ENCODE results near the gene SPTBN1. TPM values are rescaled to one million over a fixed set of nuclear protein-coding genes. Genes with fewer than 3 reads are reported as not detected.

SPTBN1 gene
- total RNA-seq (2021) (171 to 204 TPM (median 172 TPM) in 3 replicates), Bru-seq, nascent RNA (percentile 86 among the genes with signal in this experiment)
- long read RNA-seq, experiment 1, full-length matches to known transcripts: 45 of 586 reads
- long read RNA-seq, experiment 1, partial matches to known transcripts: 367 of 586 reads
- long read RNA-seq, experiment 1, other reads (novel, unspliced or antisense): 174 of 586 reads
- long read RNA-seq, experiment 2, transcript SPTBN1-204 (4 exons, 3,332 nt): major isoform, 10 of 142 reads
- long read RNA-seq, experiment 2, partial matches to known transcripts: 113 of 142 reads
- long read RNA-seq, experiment 2, other reads (novel, unspliced or antisense): 19 of 142 reads
- long read RNA-seq, experiment 3, partial matches to known transcripts: 6 of 7 reads
- long read RNA-seq, experiment 3, other reads (novel, unspliced or antisense): 0 of 7 reads

GRCh38 chr2:54455563-54456361 lies at the start of gene SPTBN1:
SPTBN1 (plus strand) TSS chr2:54456327; CDS start chr2:54526419, 70,092 bp downstream.
- Mint-ChIP-seq H3K4me3 (peak within 1 kb of the TSS; percentile 92), H3K27ac (0 out of 2 replicates have a peak within 1 kb of the TSS, but pooled peaks have one; percentile 68), H3K9me3 (no peaks in the 10 kb centered on the region), H3K36me3 (no peaks in the 10 kb centered on the region), H3K4me1 (peaks cover 32% of the 10 kb centered on the region), H3K27me3 (ENCODE audit: low read depth) (no peaks in the 10 kb centered on the region; the same call in none of the 2 replicates)
- peak; percentile 65 for ATAC-seq
- no peak for TF ChIP-seq CDX4 (CRISPR knock-in tag; IDR thresholded peaks at IDR 0.05; ENCODE audit: borderline replicate concordance)
- TF ChIP-seq USF1 (CRISPR knock-in tag; IDR thresholded peaks at IDR 0.05): 0 out of 2 replicates have a peak, but pooled peaks have one; percentile 9
- peak; percentile 47 for TF ChIP-seq GABPB1 (CRISPR knock-in tag; IDR thresholded peaks at IDR 0.05)
- no peak for TF ChIP-seq ESRRA (CRISPR knock-in tag; IDR thresholded peaks at IDR 0.05; ENCODE audit: borderline replicate concordance)
- TF ChIP-seq FOXP4 (CRISPR knock-in tag; IDR thresholded peaks at IDR 0.05): 0 out of 2 replicates have a peak, but pooled peaks have one; percentile 59
- peak; percentile 36; the same call in 1 of the 2 replicates for TF ChIP-seq ZNF423 (CRISPR knock-in tag; IDR thresholded peaks at IDR 0.05)
- TF ChIP-seq NR2C2 (CRISPR knock-in tag; IDR thresholded peaks at IDR 0.05): no peak
- TF ChIP-seq ZBTB43 (CRISPR knock-in tag; IDR thresholded peaks at IDR 0.05): no peak
- TF ChIP-seq ZBTB21 (CRISPR knock-in tag; IDR thresholded peaks at IDR 0.05; ENCODE audit: borderline replicate concordance): 0 out of 2 replicates have a peak, but pooled peaks have one; percentile 36
- no peak for TF ChIP-seq MYBL2 (CRISPR knock-in tag; IDR thresholded peaks at IDR 0.05)
- 0 out of 2 replicates have a peak, but pooled peaks have one; percentile 57 for TF ChIP-seq SMAD3 (CRISPR knock-in tag; IDR thresholded peaks at IDR 0.05; ENCODE audit: borderline replicate concordance)
- TF ChIP-seq ZMAT4 (CRISPR knock-in tag; IDR thresholded peaks at IDR 0.05): no peak
- no peak for TF ChIP-seq JUN (CRISPR knock-in tag; IDR thresholded peaks at IDR 0.05)
- peak; percentile 89 for DNase-seq (ENCODE audit: low spot score)
- ChIA-PET CTCF (interaction anchor here (0.7 to 1.0 kb wide), 2 partner anchors 277 to 279 kb away, joined by 3 read pairs; no protein-coding TSS in a partner anchor), POLR2A (no interaction called here)

- Mint-ChIP-seq H3K27me3 (ENCODE audit: low read depth) (no peaks in the 10 kb centered on the region; the same call in 1 of the 2 replicates), H3K4me1 (peaks cover 5% of the 10 kb centered on the region; the same call in 1 of the 2 replicates), H3K27ac (no peak overlapping the region), H3K4me3 (no peak overlapping the region), H3K9me3 (no peaks in the 10 kb centered on the region), H3K36me3 (no peaks in the 10 kb centered on the region)
- ChIA-PET CTCF (no interaction called here), POLR2A (no interaction called here)
- no peak for TF ChIP-seq GTF2I (CRISPR knock-in tag; conservative IDR thresholded peaks at IDR 0.05)
- no peak for TF ChIP-seq ZNF263 (CRISPR knock-in tag; IDR thresholded peaks at IDR 0.05; ENCODE audit: low read depth)
- TF ChIP-seq NFYB (CRISPR knock-in tag; conservative IDR thresholded peaks at IDR 0.05; ENCODE audit: low read depth): no peak
- DNase-seq (ENCODE audit: low spot score) (no peak), ATAC-seq (no peak)
Observed at GRCh38 chr2:54407693-54408092, 48.4 kb upstream of the SPTBN1 start.

Data from WTC11 (cell line).